GM06990 (cell line): ENCODE results near the gene ADM2.

Source experiments
- DNase-seq: peaks from one replicate; pipeline ENCODE4 v3.0.0-alpha.2; 2011; ENCODE audit not compliant: insufficient read length; ENCODE audit errors: extremely low read depth
- H3K27me3 ChIP-seq: replicated peaks from 2 replicates; pipeline ENCODE4 v1.6.0; 2011; ENCODE audit warnings: low read length; ENCODE audit not compliant: control insufficient read depth, insufficient read depth
- H3K36me3 ChIP-seq: 2 replicates; pipeline ENCODE4 v1.5.1; 2011; ENCODE audit warnings: low read length; ENCODE audit not compliant: control insufficient read depth, insufficient read depth
- H3K4me3 ChIP-seq: replicated peaks from 2 replicates; pipeline ENCODE4 v1.5.1; 2011; ENCODE audit warnings: low read depth, mild to moderate bottlenecking, control low read depth, low read length
- CTCF ChIP-seq: IDR thresholded peaks from 2 replicates; pipeline ENCODE4 v1.5.1; 2011; ENCODE audit warnings: low read length, control low read depth, mild to moderate bottlenecking, inconsistent platforms; ENCODE audit not compliant: insufficient read depth, poor library complexity, severe bottlenecking

The ADM2 gene

GRCh38 chr22:50498322-50498890 lies 17.1 kb downstream of the ADM2 start:
- no peak for DNase-seq
- peak; percentile 72 for TF ChIP-seq CTCF
- no peaks in the 10 kb centered on the region for H3K27me3 ChIP-seq
- H3K36me3 ChIP-seq, result peaks cover 7% of the 10 kb centered on the region
- no peak overlapping the region for H3K4me3 ChIP-seq

- Histone ChIP-seq H3K36me3 (peaks cover 18% of the 10 kb centered on the region), H3K27me3 (no peaks in the 10 kb centered on the region), H3K4me3 (no peak overlapping the region)
- no peak for DNase-seq
- no peak for TF ChIP-seq CTCF
Measured at GRCh38 chr22:50500452-50500851, 19.1 kb downstream of the ADM2 start.

GRCh38 chr22:50502096-50502495 lies 20.8 kb downstream of the ADM2 start:
- no peaks in the 10 kb centered on the region for H3K27me3 ChIP-seq
- H3K4me3 ChIP-seq, result no peak overlapping the region
- H3K36me3 ChIP-seq, result peaks cover 20% of the 10 kb centered on the region
- TF ChIP-seq CTCF, result no peak
- no peak for DNase-seq

GRCh38 chr22:50502628-50503474 lies 21.5 kb downstream of the ADM2 start:
- H3K27me3 ChIP-seq, result no peaks in the 10 kb centered on the region
- no peak for DNase-seq
- TF ChIP-seq CTCF, result no peak
- H3K4me3 ChIP-seq, result no peak overlapping the region
- peaks cover 20% of the 10 kb centered on the region for H3K36me3 ChIP-seq

GRCh38 chr22:50503475-50504145 lies 22.3 kb downstream of the ADM2 start:
- no peak for DNase-seq
- H3K27me3 ChIP-seq, result no peaks in the 10 kb centered on the region
- peaks cover 20% of the 10 kb centered on the region for H3K36me3 ChIP-seq
- TF ChIP-seq CTCF, result peak; percentile 17
- H3K4me3 ChIP-seq, result no peak overlapping the region
